Fibroblast of lung (primary cell): ENCODE measurements around the gene KDR. TPM values are rescaled to one million over a fixed set of nuclear protein-coding genes. Genes with fewer than 3 reads are reported as not detected.

Experiments
- DNase-seq, 2 donors: peaks; one replicate each; pipeline versions ENCODE4 v3.0.0 to v3.0.0-alpha.2; 2010; ENCODE audit warnings: low read depth in 2 of 2
- H2AFZ ChIP-seq: 2 replicates; pipeline ENCODE4 v1.5.1; 2012; ENCODE audit warnings: low read length, control low read depth, inconsistent platforms
- H3K27ac ChIP-seq: 2 replicates; pipeline ENCODE4 v1.5.1; 2011; ENCODE audit warnings: low read length, control low read depth; ENCODE audit not compliant: insufficient read depth
- H3K27me3 ChIP-seq: 2 replicates; pipeline ENCODE4 v1.5.1; 2011; ENCODE audit warnings: mild to moderate bottlenecking, low read length; ENCODE audit not compliant: control insufficient read depth, insufficient read depth
- H3K36me3 ChIP-seq: 2 replicates; pipeline ENCODE4 v1.5.1; 2011; ENCODE audit warnings: low read length; ENCODE audit not compliant: control insufficient read depth, insufficient read depth
- H3K4me1 ChIP-seq: 2 replicates; pipeline ENCODE4 v1.5.1; 2011; ENCODE audit warnings: low read length; ENCODE audit not compliant: control insufficient read depth, insufficient read depth; ENCODE audit errors: extremely low read depth
- H3K4me2 ChIP-seq: 2 replicates; pipeline ENCODE4 v1.5.1; 2011; ENCODE audit warnings: low read length, control low read depth; ENCODE audit not compliant: insufficient read depth; ENCODE audit errors: extremely low read depth
- H3K4me3 ChIP-seq, 4 experiments: fragments of 200-600 bp in 1 of 4; sonication (generic) in 1 of 4; replicated peaks in 1 of 4; 2 replicates each; pipeline ENCODE4 v1.5.1; 2011 to 2016; ENCODE audit warnings: low read length in 4 of 4, low read depth in 3 of 4, mild to moderate bottlenecking in 3 of 4, control low read depth in 2 of 4, inconsistent platforms in 1 of 4, mixed read lengths in 1 of 4; ENCODE audit not compliant: insufficient read depth in 1 of 4; ENCODE audit errors: control extremely low read depth in 1 of 4
- H3K79me2 ChIP-seq: 2 replicates; pipeline ENCODE4 v1.5.1; 2012; ENCODE audit warnings: mild to moderate bottlenecking, low read length, inconsistent platforms; ENCODE audit not compliant: control insufficient read depth, insufficient read depth
- H3K9ac ChIP-seq: 2 replicates; pipeline ENCODE4 v1.5.1; 2011; ENCODE audit warnings: mild to moderate bottlenecking, low read length, control low read depth; ENCODE audit not compliant: insufficient read depth
- H3K9me3 ChIP-seq: 2 replicates; pipeline ENCODE4 v1.5.1; 2012; ENCODE audit warnings: low read depth, low read length; ENCODE audit not compliant: control insufficient read depth, insufficient read depth
- H4K20me1 ChIP-seq: 2 replicates; pipeline ENCODE4 v1.5.1; 2011; ENCODE audit warnings: low read length; ENCODE audit not compliant: control insufficient read depth, insufficient read depth; ENCODE audit errors: extremely low read depth
- CTCF ChIP-seq, 2 donors: IDR thresholded peaks in 1 of 2; conservative IDR thresholded peaks in 1 of 2; 1 replicate in 1 of 2; 2 replicates in 1 of 2; pipeline ENCODE4 v1.5.1; 2011 to 2012; ENCODE audit warnings: low read length in 2 of 2, control low read depth in 1 of 2, inconsistent platforms in 1 of 2, low read depth in 1 of 2, mild to moderate bottlenecking in 1 of 2
- EZH2 ChIP-seq: IDR thresholded peaks from 2 replicates; pipeline ENCODE4 v1.5.1; 2012; ENCODE audit warnings: low read length, control low read depth, mild to moderate bottlenecking; ENCODE audit errors: missing control alignments
- polyA plus RNA-seq, 2 donors: library from polyadenylated mRNA; depleted of rRNA in 1 of 2; stranded (reverse) in 1 of 2; unstranded in 1 of 2; fragments of >200 nt; gene quantifications; 2 replicates each; pipeline ENCODE4 v1.2.1, GENCODE V29; 2011 to 2012; ENCODE audit warnings: missing spikeins in 1 of 2
- total RNA-seq: library from RNA; depleted of rRNA; stranded (reverse); fragments of >200 nt; gene quantifications from 2 replicates; pipeline ENCODE4 v1.2.1, GENCODE V29; 2014

The KDR gene
- total and polyA plus RNA-seq, 2 donors (not counting 1 experiment from before 2014, with no cell fraction given), result 0.05 TPM; not detected in 1

GRCh38 chr4:55037728-55038127 is 87.7 kb downstream of the KDR start:
- Histone ChIP-seq H3K9ac (no peak overlapping the region), H3K4me1 (no peaks in the 10 kb centered on the region), H4K20me1 (no peaks in the 10 kb centered on the region), H3K4me2 (no peak overlapping the region), H3K27ac (no peak overlapping the region), H3K27me3 (no peaks in the 10 kb centered on the region), H3K79me2 (no peaks in the 10 kb centered on the region), H3K4me3 (no peak overlapping the region), H2AFZ (no peak overlapping the region), H3K36me3 (no peaks in the 10 kb centered on the region), H3K9me3 (no peaks in the 10 kb centered on the region)
- no peak for DNase-seq
- no peak for TF ChIP-seq CTCF (conservative IDR thresholded peaks at IDR 0.05 in 1 of 2, IDR thresholded peaks at IDR 0.05 in 1 of 2; ENCODE audit: low read depth in 1 of 2, low read length in 2 of 2)
- TF ChIP-seq EZH2, result no peak

DNA sequence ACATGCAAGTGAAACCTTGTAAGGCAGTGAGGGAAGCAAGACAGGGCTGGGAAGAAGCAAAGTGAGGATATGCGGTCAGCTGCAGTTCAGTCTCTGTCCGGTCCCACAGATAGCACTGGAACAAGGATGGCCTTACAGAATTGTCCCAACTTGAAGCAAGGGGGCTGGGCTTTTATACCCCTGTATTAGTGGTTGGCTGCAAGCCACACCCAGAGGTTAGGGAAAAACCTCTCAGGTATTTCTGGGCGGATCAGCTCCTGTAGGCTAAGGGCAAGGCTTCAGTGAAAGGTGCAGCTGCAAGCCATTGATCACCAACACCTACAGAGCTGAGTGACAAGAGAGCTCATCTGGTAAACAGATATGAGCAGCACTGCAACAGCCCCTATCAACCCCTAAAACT is 89.0 kb downstream of the KDR start:
- Histone ChIP-seq H3K79me2 (no peaks in the 10 kb centered on the region), H3K36me3 (no peaks in the 10 kb centered on the region), H3K4me1 (no peaks in the 10 kb centered on the region), H3K9me3 (no peaks in the 10 kb centered on the region), H3K9ac (no peak overlapping the region), H3K4me2 (no peak overlapping the region), H3K27me3 (no peaks in the 10 kb centered on the region), H4K20me1 (no peaks in the 10 kb centered on the region), H3K27ac (no peak overlapping the region), H3K4me3 (no peak overlapping the region), H2AFZ (no peak overlapping the region)
- TF ChIP-seq EZH2, result no peak
- no peak for TF ChIP-seq CTCF (conservative IDR thresholded peaks at IDR 0.05 in 1 of 2, IDR thresholded peaks at IDR 0.05 in 1 of 2; ENCODE audit: low read depth in 1 of 2, low read length in 2 of 2)
- DNase-seq, result no peak

DNA sequence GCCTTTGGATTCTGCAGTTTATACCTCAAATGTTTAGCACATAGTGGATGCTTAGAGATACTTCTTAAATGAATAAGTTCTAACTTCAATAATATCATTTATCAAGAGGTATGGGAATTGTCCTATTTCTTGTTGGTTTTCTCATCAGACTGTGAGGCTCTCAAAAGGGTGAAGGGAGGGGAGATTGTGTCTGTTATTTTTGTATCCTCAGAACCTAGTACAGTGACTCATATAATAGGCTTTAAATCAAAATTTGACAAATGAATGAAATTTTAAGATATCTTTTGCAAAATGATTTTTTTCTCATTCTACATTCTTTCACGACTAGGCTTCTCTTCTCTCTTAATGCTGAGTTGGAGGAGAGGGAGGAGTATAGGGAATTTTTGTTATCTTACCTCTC is 89.5 kb downstream of the KDR start:
- H3K27me3 ChIP-seq, result no peaks in the 10 kb centered on the region
- no peaks in the 10 kb centered on the region for H3K79me2 ChIP-seq
- H4K20me1 ChIP-seq, result no peaks in the 10 kb centered on the region
- no peak overlapping the region for H3K27ac ChIP-seq
- no peaks in the 10 kb centered on the region for H3K36me3 ChIP-seq
- H3K4me3 ChIP-seq, result no peak overlapping the region
- H3K9ac ChIP-seq, result no peak overlapping the region
- H3K4me1 ChIP-seq, result no peaks in the 10 kb centered on the region
- H3K9me3 ChIP-seq, result no peaks in the 10 kb centered on the region
- no peak overlapping the region for H2AFZ ChIP-seq
- H3K4me2 ChIP-seq, result no peak overlapping the region
- no peak for DNase-seq
- no peak for TF ChIP-seq CTCF (conservative IDR thresholded peaks at IDR 0.05 in 1 of 2, IDR thresholded peaks at IDR 0.05 in 1 of 2; ENCODE audit: low read depth in 1 of 2, low read length in 2 of 2)
- no peak for TF ChIP-seq EZH2
